ENCODE measurements around the gene ZNF587B.
"Not testable (repeated sequence)": the region's sequence is repeated elsewhere in the genome, so short reads cannot be mapped to it uniquely, and the experiment has no call there.

Gene ZNF587B

GRCh38 chr19:57830071-57830602, at the start of gene ZNF587B:
Gene ZNF587B (plus strand): TSS chr19:57830299. CDS start chr19:57830529, 230 bp downstream.
- peak; percentile 27 for DNase-seq

GRCh38 chr19:57786286-57786685, 43.8 kb upstream of the ZNF587B start:
- no peak for DNase-seq

- no peak for DNase-seq
Observed at GRCh38 chr19:57786906-57787305, 43.2 kb upstream of the ZNF587B start.

GRCh38 chr19:57788114-57788692, 41.9 kb upstream of the ZNF587B start:
- DNase-seq = no peak

- DNase-seq = no peak
Observed at GRCh38 chr19:57789288-57789687, 40.8 kb upstream of the ZNF587B start.

GRCh38 chr19:57796580-57796979, 33.5 kb upstream of the ZNF587B start:
- not testable (repeated sequence) for DNase-seq

- DNase-seq = no peak
Observed at GRCh38 chr19:57800696-57801095, 29.4 kb upstream of the ZNF587B start.

- no peak for DNase-seq
Observed at GRCh38 chr19:57802269-57802668, 27.8 kb upstream of the ZNF587B start.

- DNase-seq = no peak
Observed at GRCh38 chr19:57803265-57803593, 26.9 kb upstream of the ZNF587B start.

- no peak for DNase-seq
Observed at GRCh38 chr19:57803594-57804325, 26.3 kb upstream of the ZNF587B start.

GRCh38 chr19:57807541-57807940, 22.6 kb upstream of the ZNF587B start:
- no peak for DNase-seq

- not testable (repeated sequence) for DNase-seq
Observed at GRCh38 chr19:57810410-57811295, 19.4 kb upstream of the ZNF587B start.

- peak; percentile 27 for DNase-seq
Observed at GRCh38 chr19:57812226-57812625, 17.9 kb upstream of the ZNF587B start.

GRCh38 chr19:57812975-57813820, 16.9 kb upstream of the ZNF587B start:
- not testable (repeated sequence) for DNase-seq

GRCh38 chr19:57813919-57814504, 16.1 kb upstream of the ZNF587B start:
- no peak for DNase-seq

GRCh38 chr19:57814505-57815246, 15.4 kb upstream of the ZNF587B start, which contains the start of gene ZNF552:
Gene ZNF552 (minus strand): TSS chr19:57814913. CDS start chr19:57814743, 170 bp downstream.
- peak; percentile 87 for DNase-seq

GRCh38 chr19:57815247-57816075, 14.6 kb upstream of the ZNF587B start:
- DNase-seq = no peak

GRCh38 chr19:57816652-57817051, 13.4 kb upstream of the ZNF587B start:
- DNase-seq = no peak

GRCh38 chr19:57817976-57818375, 12.1 kb upstream of the ZNF587B start:
- no peak for DNase-seq

GRCh38 chr19:57818378-57818777, 11.7 kb upstream of the ZNF587B start:
- no peak for DNase-seq
